Natural killer cell (primary cell): ENCODE results near the gene CEBPG. TPM values are rescaled to one million over a fixed set of nuclear protein-coding genes. Genes with fewer than 3 reads are reported as not detected.

Experiments used
- ATAC-seq, 3 donors: fragments of 150-1000 bp in 2 of 3; fragments of 200-7000 bp in 1 of 3; cut with Tn5 transposase; 1 replicate in 1 of 3; 2 replicates in 2 of 3; pipeline ENCODE4 v1.10.0; 2021; ENCODE audit warnings: mild to moderate bottlenecking in 2 of 3, moderate library complexity in 2 of 3
- DNase-seq, 2 donors: peaks; one replicate each; pipeline versions ENCODE4 v3.0.0 to v3.0.0-alpha.2; 2013 to 2021; ENCODE audit warnings: mixed read lengths in 1 of 2
- H3K27ac ChIP-seq: one replicate; pipeline ENCODE4 v1.5.1; 2013; ENCODE audit warnings: mild to moderate bottlenecking, low read length
- H3K27me3 ChIP-seq: one replicate; pipeline ENCODE4 v1.6.1; 2013; ENCODE audit warnings: low read length; ENCODE audit not compliant: control insufficient read depth, insufficient read depth
- H3K36me3 ChIP-seq: one replicate; pipeline ENCODE4 v1.6.1; 2013; ENCODE audit warnings: low read length; ENCODE audit not compliant: control insufficient read depth, insufficient read depth
- H3K4me1 ChIP-seq: one replicate; pipeline ENCODE4 v1.6.1; 2013; ENCODE audit warnings: low read length; ENCODE audit not compliant: control insufficient read depth, insufficient read depth
- H3K4me3 ChIP-seq: one replicate; pipeline ENCODE4 v1.5.1; 2013; ENCODE audit warnings: low read length
- H3K9me3 ChIP-seq: one replicate; pipeline ENCODE4 v1.6.1; 2013; ENCODE audit warnings: low read length; ENCODE audit not compliant: control insufficient read depth, insufficient read depth
- H3K27ac Mint-ChIP-seq, 2 donors: one replicate each; pipeline ENCODE4 v1.8.0; 2022; ENCODE audit warnings: mild to moderate bottlenecking in 2 of 2, mixed read lengths in 2 of 2, moderate library complexity in 1 of 2
- H3K27me3 Mint-ChIP-seq, 2 donors: one replicate each; pipeline ENCODE4 v1.8.0; 2022; ENCODE audit warnings: low read depth in 2 of 2, mixed read lengths in 2 of 2
- H3K36me3 Mint-ChIP-seq: one replicate; pipeline ENCODE4 v1.8.0; 2022; ENCODE audit warnings: mixed read lengths
- H3K4me1 Mint-ChIP-seq, 2 donors: one replicate each; pipeline ENCODE4 v1.8.0; 2022; ENCODE audit warnings: mixed read lengths in 2 of 2
- H3K4me3 Mint-ChIP-seq: one replicate; pipeline ENCODE4 v1.8.0; 2022; ENCODE audit warnings: mild to moderate bottlenecking, moderate library complexity, mixed read lengths
- H3K9me3 Mint-ChIP-seq, 2 donors: one replicate each; pipeline ENCODE4 v1.8.0; 2022; ENCODE audit warnings: mixed read lengths in 2 of 2
- WGBS: methylation state at CpG from one replicate; pipeline ENCODE4 v1.1.7; 2013; ENCODE audit warnings: missing lambda C conversion rate; ENCODE audit not compliant: insufficient coverage; 5-methylcytosine and 5-hydroxymethylcytosine counted together
- intact Hi-C: fragments of 100-400 bp; cut with micrococcal nuclease; formaldehyde crosslinking; loops from one replicate; pipeline ENCODE4 v1.14.2; 2022
- total RNA-seq, 4 donors: library from RNA; stranded (reverse); fragments of 120-200 nt in 1 of 4; gene quantifications; one replicate each; pipeline versions ENCODE4 v1.2.3 to v1.2.4, GENCODE V29; 2013 to 2022
- TF ChIP-seq, protein P1 (sequence below): fragments of 200-600 bp; IDR thresholded peaks from one replicate; pipeline ENCODE4 v1.8.0; 2022; ENCODE audit warnings: antibody characterized with exemption

The CEBPG gene
- total RNA-seq, 3 donors from 2014 or later (not counting 1 experiment from before 2014, with no cell fraction given), result 22.3 to 28.1 (median 23.9) TPM

DNA sequence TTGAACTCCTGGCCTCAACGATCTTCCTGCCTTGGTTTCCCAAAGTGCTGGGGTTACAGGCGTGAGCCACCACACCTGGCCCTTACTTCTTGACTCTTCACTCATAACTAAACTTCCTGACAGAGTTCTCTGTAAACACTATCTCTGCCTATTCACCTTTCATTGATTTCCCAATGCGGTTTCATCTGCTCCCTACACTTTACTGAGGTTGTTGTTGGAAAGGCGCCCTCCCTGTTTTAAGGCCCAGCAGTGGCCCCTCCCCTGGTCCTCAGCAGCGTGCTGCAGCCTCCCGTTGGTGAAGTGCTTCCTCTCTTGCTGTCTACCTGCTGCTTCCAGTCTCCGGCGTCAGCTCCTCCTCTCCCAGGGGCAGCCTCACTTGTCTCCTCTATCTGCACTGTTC lies 44.4 kb upstream of the CEBPG start:
- ATAC-seq (no peak), DNase-seq (no peak)
- TF ChIP-seq, protein P1, sequence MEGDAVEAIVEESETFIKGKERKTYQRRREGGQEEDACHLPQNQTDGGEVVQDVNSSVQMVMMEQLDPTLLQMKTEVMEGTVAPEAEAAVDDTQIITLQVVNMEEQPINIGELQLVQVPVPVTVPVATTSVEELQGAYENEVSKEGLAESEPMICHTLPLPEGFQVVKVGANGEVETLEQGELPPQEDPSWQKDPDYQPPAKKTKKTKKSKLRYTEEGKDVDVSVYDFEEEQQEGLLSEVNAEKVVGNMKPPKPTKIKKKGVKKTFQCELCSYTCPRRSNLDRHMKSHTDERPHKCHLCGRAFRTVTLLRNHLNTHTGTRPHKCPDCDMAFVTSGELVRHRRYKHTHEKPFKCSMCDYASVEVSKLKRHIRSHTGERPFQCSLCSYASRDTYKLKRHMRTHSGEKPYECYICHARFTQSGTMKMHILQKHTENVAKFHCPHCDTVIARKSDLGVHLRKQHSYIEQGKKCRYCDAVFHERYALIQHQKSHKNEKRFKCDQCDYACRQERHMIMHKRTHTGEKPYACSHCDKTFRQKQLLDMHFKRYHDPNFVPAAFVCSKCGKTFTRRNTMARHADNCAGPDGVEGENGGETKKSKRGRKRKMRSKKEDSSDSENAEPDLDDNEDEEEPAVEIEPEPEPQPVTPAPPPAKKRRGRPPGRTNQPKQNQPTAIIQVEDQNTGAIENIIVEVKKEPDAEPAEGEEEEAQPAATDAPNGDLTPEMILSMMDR, result no peak
- no peaks in the 10 kb centered on the region for H3K27me3 ChIP-seq
- 84% methylated on average over 8 of the region's 8 CpGs for WGBS
- Mint-ChIP-seq H3K9me3 (no peaks in the 10 kb centered on the region), H3K36me3 (no peaks in the 10 kb centered on the region), H3K27ac (no peak overlapping the region), H3K4me3 (no peak overlapping the region), H3K4me1 (peaks cover 0 to 10% of the 10 kb centered on the region in 2 donors), H3K27me3 (peaks cover 0 to 14% of the 10 kb centered on the region in 2 donors)
- intact Hi-C loops, result no loop called here
- H3K4me1 ChIP-seq, result peaks cover 15% of the 10 kb centered on the region
- no peaks in the 10 kb centered on the region for H3K9me3 ChIP-seq
- H3K36me3 ChIP-seq, result no peaks in the 10 kb centered on the region
- H3K27ac ChIP-seq, result no peak overlapping the region
- H3K4me3 ChIP-seq, result no peak overlapping the region

DNA sequence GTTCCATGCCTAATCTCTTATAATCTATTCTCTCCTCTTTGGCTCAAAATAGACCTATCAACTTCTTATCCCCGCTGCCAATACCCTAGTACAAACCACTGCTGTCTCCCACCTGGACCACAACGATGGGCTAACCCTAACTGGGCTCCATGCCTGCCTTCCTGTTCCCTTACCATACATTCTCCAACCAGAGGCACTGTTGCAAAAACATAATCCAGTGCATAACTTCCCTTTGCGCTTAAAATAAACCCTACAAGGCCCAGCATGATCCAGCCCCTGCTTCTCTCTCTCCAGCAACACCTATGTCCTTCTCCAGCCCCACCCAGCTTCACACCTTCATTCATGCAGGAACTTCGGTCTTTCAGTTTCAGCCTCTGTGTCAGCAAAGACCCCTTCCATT lies 43.8 kb upstream of the CEBPG start:
- no peak overlapping the region for H3K27ac ChIP-seq
- H3K9me3 ChIP-seq, result no peaks in the 10 kb centered on the region
- 59% methylated on average over 4 of the region's 4 CpGs for WGBS
- Mint-ChIP-seq H3K27ac (no peak overlapping the region), H3K4me3 (no peak overlapping the region), H3K36me3 (no peaks in the 10 kb centered on the region), H3K4me1 (peaks cover 0 to 10% of the 10 kb centered on the region in 2 donors), H3K9me3 (no peaks in the 10 kb centered on the region), H3K27me3 (peaks cover 0 to 14% of the 10 kb centered on the region in 2 donors)
- ATAC-seq (no peak), DNase-seq (no peak)
- H3K27me3 ChIP-seq, result no peaks in the 10 kb centered on the region
- H3K4me1 ChIP-seq, result peaks cover 15% of the 10 kb centered on the region
- H3K4me3 ChIP-seq, result no peak overlapping the region
- H3K36me3 ChIP-seq, result no peaks in the 10 kb centered on the region
- TF ChIP-seq, protein P1, result no peak
- intact Hi-C loops, result no loop called here

DNA sequence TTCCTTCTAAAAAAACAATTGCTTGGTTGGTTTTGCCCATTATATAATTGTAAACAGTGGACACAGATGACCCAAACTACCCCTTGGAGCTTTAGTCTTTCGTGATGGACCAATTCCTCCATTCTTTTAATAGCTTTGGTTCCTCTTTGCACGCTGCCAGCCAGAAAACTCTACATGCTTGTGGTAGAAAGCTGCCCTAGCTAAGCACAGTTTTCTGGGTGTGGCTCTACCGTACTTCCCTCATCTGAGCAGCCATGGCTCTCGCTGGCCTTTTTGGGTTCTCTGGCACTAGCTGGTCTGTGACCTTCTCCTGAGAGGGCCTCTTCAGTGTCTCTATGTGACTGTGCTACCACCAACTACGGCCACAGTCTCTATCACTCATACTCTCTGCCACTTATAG lies 41.3 kb upstream of the CEBPG start:
- no peak for DNase-seq
- ATAC-seq, result no peak
- H3K27me3 ChIP-seq, result no peaks in the 10 kb centered on the region
- H3K9me3 ChIP-seq, result no peaks in the 10 kb centered on the region
- TF ChIP-seq, protein P1, result no peak
- Mint-ChIP-seq H3K27ac (peak overlapping the region in 1 of 2 donors; percentile 53), H3K9me3 (no peaks in the 10 kb centered on the region), H3K4me1 (peaks cover 0 to 10% of the 10 kb centered on the region in 2 donors), H3K36me3 (no peaks in the 10 kb centered on the region), H3K4me3 (no peak overlapping the region), H3K27me3 (peaks cover 0 to 14% of the 10 kb centered on the region in 2 donors)
- WGBS, result 24% methylated on average over 5 of the region's 5 CpGs
- peaks cover 15% of the 10 kb centered on the region for H3K4me1 ChIP-seq
- H3K27ac ChIP-seq, result no peak overlapping the region
- intact Hi-C loops, result no loop called here
- H3K36me3 ChIP-seq, result no peaks in the 10 kb centered on the region
- no peak overlapping the region for H3K4me3 ChIP-seq

DNA sequence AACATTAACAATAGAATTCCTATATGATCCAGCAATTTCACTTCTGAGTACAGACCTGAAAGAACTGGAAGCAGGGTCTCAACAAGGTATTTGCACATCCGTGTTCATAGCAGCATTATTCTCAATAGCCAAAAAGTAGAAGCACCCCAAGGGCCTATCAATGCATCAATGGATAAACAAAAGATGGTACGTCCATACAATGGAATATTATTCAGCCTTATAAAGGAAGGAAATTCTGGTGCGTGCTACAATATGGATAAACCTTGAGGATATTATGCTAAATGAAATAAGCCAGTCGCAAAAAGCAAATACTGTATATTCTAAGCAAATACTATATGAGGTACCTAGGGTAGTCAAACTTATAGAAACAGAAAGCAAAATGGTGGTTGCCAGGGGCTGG lies 40.4 kb upstream of the CEBPG start:
- no peaks in the 10 kb centered on the region for H3K27me3 ChIP-seq
- no peak for DNase-seq
- no peaks in the 10 kb centered on the region for H3K36me3 Mint-ChIP-seq
- H3K4me3 Mint-ChIP-seq, result no peak overlapping the region
- no peak for ATAC-seq
- TF ChIP-seq, protein P1, result no peak
- WGBS, result 100% methylated on average over 1 of the region's 4 CpGs
- H3K36me3 ChIP-seq, result no peaks in the 10 kb centered on the region
- intact Hi-C loops, result no loop called here
- peaks cover under 1 to 18% of the 10 kb centered on the region in 2 donors for H3K27me3 Mint-ChIP-seq
- peaks cover 15% of the 10 kb centered on the region for H3K4me1 ChIP-seq
- no peaks in the 10 kb centered on the region for H3K9me3 ChIP-seq
- no peak overlapping the region for H3K27ac Mint-ChIP-seq
- H3K9me3 Mint-ChIP-seq, result no peaks in the 10 kb centered on the region
- peaks cover 0 to 10% of the 10 kb centered on the region in 2 donors for H3K4me1 Mint-ChIP-seq
- H3K4me3 ChIP-seq, result no peak overlapping the region
- H3K27ac ChIP-seq, result no peak overlapping the region
